OCI-LY7 (cell line): ENCODE measurements around the gene LRP1-AS. TPM values are rescaled to one million over a fixed set of nuclear protein-coding genes. Genes with fewer than 3 reads are reported as not detected.

ENCODE experiments used
- BruUV-seq: library from RNA; stranded (reverse); fragments of 400-500 nt; replicated peaks from 2 replicates; lab custom pipeline; 2021; lab: Mats Ljungman, UMichigan
- CTCF ChIA-PET: fragments of 300-600 bp; sonication (Branson Sonifier 250); formaldehyde crosslinking; loops from one replicate; lab custom pipeline; 2022; ENCODE audit warnings: antibody characterized with exemption; ENCODE audit not compliant: unreplicated experiment; lab: Charles Lee
- POLR2A ChIA-PET: fragments of 300-600 bp; sonication (Branson Sonifier 250); formaldehyde crosslinking; loops from one replicate; lab custom pipeline; 2022; ENCODE audit warnings: antibody characterized with exemption; lab: Charles Lee
- DNase-seq: peaks from one replicate; pipeline ENCODE4 v3.0.0-alpha.2; 2015; ENCODE audit warnings: low spot score
- H2AFZ ChIP-seq: fragments of 200-600 bp; sonication (generic), shearing (Covaris generic); 2 replicates; pipeline ENCODE4 v1.6.1; 2014; ENCODE audit warnings: mild to moderate bottlenecking, antibody characterized with exemption, low read length, moderate library complexity
- H3K27ac ChIP-seq: fragments of 200-600 bp; sonication (generic); 2 replicates; pipeline ENCODE4 v1.5.1; 2014; ENCODE audit warnings: mixed run types, low read depth, mild to moderate bottlenecking, moderate library complexity, low read length, inconsistent platforms; ENCODE audit not compliant: poor library complexity, severe bottlenecking
- H3K36me3 ChIP-seq: fragments of 200-600 bp; sonication (generic); 2 replicates; pipeline ENCODE4 v1.6.1; 2014; ENCODE audit warnings: mild to moderate bottlenecking, antibody characterized with exemption, low read length, moderate library complexity, mixed read lengths; ENCODE audit not compliant: insufficient read depth
- H3K4me1 ChIP-seq: fragments of 200-600 bp; sonication (generic); 2 replicates; pipeline ENCODE4 v1.5.1; 2014; ENCODE audit warnings: mild to moderate bottlenecking, low read length; ENCODE audit not compliant: insufficient read depth, poor library complexity, severe bottlenecking
- H3K4me2 ChIP-seq: fragments of 200-600 bp; sonication (generic); 2 replicates; pipeline ENCODE4 v1.6.1; 2014; ENCODE audit warnings: mild to moderate bottlenecking, low read length
- H3K4me3 ChIP-seq: fragments of 200-600 bp; sonication (generic); 2 replicates; pipeline ENCODE4 v1.5.1; 2014; ENCODE audit warnings: mild to moderate bottlenecking, low read depth, low read length; ENCODE audit not compliant: poor library complexity, severe bottlenecking
- H3K79me2 ChIP-seq: fragments of 200-600 bp; sonication (generic); 2 replicates; pipeline ENCODE4 v1.6.1; 2016; ENCODE audit warnings: low read depth, mild to moderate bottlenecking, low read length, moderate library complexity, mixed read lengths; ENCODE audit not compliant: insufficient read depth
- H3K9me2 ChIP-seq: fragments of 200-600 bp; sonication (generic); 2 replicates; pipeline ENCODE4 v1.6.1; 2016; ENCODE audit warnings: mild to moderate bottlenecking, low read length, mixed read lengths; ENCODE audit not compliant: insufficient read depth
- H3K9me3 ChIP-seq: fragments of 200-600 bp; sonication (generic); 2 replicates; pipeline ENCODE4 v1.6.1; 2014; ENCODE audit warnings: mild to moderate bottlenecking, mixed run types, low read length, mixed read lengths
- H4K20me1 ChIP-seq: fragments of 200-600 bp; sonication (generic); 2 replicates; pipeline ENCODE4 v1.6.1; 2014; ENCODE audit warnings: mild to moderate bottlenecking, antibody characterized with exemption, low read length, moderate library complexity, mixed read lengths; ENCODE audit not compliant: insufficient read depth
- EZH2phosphoT487 ChIP-seq: fragments of 200-600 bp; sonication (generic); IDR thresholded peaks from 2 replicates; pipeline ENCODE4 v1.6.1; 2018; ENCODE audit warnings: low read depth, borderline replicate concordance, mild to moderate bottlenecking, mixed run types, antibody characterized with exemption, low read length, moderate library complexity, mixed read lengths
- intact Hi-C: fragments of 100-400 bp; cut with micrococcal nuclease; formaldehyde crosslinking; loops from one replicate; pipeline ENCODE4 v1.10.0; 2022; ENCODE audit not compliant: unreplicated experiment
- total RNA-seq, 2 experiments: library from RNA; depleted of rRNA in 1 of 2; stranded (reverse); fragments of >200 nt in 1 of 2; shearing (Covaris generic) in 1 of 2; gene quantifications; 2 replicates each; pipeline ENCODE4 v1.2.3, GENCODE V29; 2014 to 2022
- TF ChIP-seq, protein P1 (sequence below): fragments of 200-600 bp; sonication (generic); conservative IDR thresholded peaks from 2 replicates; pipeline ENCODE4 v1.5.1; 2014; ENCODE audit warnings: mild to moderate bottlenecking, antibody characterized with exemption, low read length, moderate library complexity, mixed read lengths

The LRP1-AS gene
- total RNA-seq, 2 experiments from 2014 or later: not detected

DNA sequence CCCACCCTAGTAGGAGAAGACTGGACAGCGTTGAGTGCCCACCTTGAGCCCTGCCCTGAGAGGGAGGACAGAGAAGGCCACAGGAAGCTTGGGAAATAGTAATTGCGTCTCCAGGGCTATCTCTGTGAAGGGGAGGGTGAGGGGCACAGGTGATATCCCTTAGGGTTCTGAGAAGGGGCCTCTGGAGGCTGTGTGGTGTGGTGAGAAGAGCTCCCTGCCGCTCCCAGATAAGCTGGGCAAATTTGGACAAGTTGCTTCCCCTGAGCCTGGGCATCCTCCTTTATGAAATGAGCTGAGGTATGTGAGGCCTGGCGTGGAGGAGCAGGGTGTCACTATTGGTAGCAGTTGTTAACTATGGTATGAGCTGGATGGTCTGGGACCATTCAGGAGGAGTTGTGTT lies 23.5 kb upstream of the LRP1-AS start:
- H3K4me1 ChIP-seq: peaks cover 17% of the 10 kb centered on the region
- no peaks in the 10 kb centered on the region for H3K9me2 ChIP-seq
- BruUV-seq: no TSS peak

DNA sequence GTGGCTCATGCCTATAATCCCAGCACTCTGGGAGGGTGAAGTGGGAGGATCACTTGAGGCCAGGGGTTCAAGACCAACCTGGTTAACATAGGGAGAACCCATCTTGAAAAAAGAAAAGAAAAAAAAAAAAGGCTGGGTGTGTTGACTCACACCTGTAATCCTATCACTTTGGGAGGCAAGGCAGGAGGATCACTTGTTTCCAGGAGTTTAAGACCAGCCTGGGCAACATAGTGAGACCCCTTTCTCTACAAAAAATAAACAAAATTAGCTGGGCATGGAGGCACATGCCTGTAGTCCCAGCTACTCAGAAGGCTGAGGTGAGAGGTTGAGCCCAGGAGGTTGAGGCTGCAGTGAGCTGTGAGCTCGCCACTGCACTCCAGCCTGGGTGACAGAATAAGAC lies 23.0 kb upstream of the LRP1-AS start:
- no peaks in the 10 kb centered on the region for H3K36me3 ChIP-seq
- H2AFZ ChIP-seq: no peak overlapping the region
- no peaks in the 10 kb centered on the region for H3K9me2 ChIP-seq
- H4K20me1 ChIP-seq: no peaks in the 10 kb centered on the region
- ChIA-PET CTCF (no interaction called here), POLR2A (no interaction called here)
- H3K79me2 ChIP-seq: no peaks in the 10 kb centered on the region
- TF ChIP-seq, protein P1, sequence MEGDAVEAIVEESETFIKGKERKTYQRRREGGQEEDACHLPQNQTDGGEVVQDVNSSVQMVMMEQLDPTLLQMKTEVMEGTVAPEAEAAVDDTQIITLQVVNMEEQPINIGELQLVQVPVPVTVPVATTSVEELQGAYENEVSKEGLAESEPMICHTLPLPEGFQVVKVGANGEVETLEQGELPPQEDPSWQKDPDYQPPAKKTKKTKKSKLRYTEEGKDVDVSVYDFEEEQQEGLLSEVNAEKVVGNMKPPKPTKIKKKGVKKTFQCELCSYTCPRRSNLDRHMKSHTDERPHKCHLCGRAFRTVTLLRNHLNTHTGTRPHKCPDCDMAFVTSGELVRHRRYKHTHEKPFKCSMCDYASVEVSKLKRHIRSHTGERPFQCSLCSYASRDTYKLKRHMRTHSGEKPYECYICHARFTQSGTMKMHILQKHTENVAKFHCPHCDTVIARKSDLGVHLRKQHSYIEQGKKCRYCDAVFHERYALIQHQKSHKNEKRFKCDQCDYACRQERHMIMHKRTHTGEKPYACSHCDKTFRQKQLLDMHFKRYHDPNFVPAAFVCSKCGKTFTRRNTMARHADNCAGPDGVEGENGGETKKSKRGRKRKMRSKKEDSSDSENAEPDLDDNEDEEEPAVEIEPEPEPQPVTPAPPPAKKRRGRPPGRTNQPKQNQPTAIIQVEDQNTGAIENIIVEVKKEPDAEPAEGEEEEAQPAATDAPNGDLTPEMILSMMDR: no peak
- no peak for TF ChIP-seq EZH2phosphoT487
- DNase-seq: no peak
- BruUV-seq: no TSS peak
- H3K4me3 ChIP-seq: no peak overlapping the region
- H3K9me3 ChIP-seq: no peaks in the 10 kb centered on the region
- peaks cover 17% of the 10 kb centered on the region for H3K4me1 ChIP-seq
- no peak overlapping the region for H3K27ac ChIP-seq
- H3K4me2 ChIP-seq: no peak overlapping the region
- intact Hi-C loops: no loop called here

More for the DNA sequence above, 23.5 kb upstream of the LRP1-AS start:
- no peak for DNase-seq
- POLR2A ChIA-PET: interaction anchor here (0.6 kb wide), 1 partner anchor 408 kb away, joined by 3 read pairs; the partner anchor contains the start of gene HSD17B6
- Histone ChIP-seq H3K36me3 (no peaks in the 10 kb centered on the region), H3K79me2 (no peaks in the 10 kb centered on the region), H3K9me3 (no peaks in the 10 kb centered on the region), H3K27ac (no peak overlapping the region), H3K4me2 (no peak overlapping the region), H3K4me3 (no peak overlapping the region), H4K20me1 (no peaks in the 10 kb centered on the region), H2AFZ (no peak overlapping the region)
- intact Hi-C loops: no loop called here
- TF ChIP-seq, protein P1: no peak
- no peak for TF ChIP-seq EZH2phosphoT487
- CTCF ChIA-PET: interaction anchor here (0.5 kb wide), 1 partner anchor 11 kb away, joined by 3 read pairs; no protein-coding TSS in a partner anchor

DNA sequence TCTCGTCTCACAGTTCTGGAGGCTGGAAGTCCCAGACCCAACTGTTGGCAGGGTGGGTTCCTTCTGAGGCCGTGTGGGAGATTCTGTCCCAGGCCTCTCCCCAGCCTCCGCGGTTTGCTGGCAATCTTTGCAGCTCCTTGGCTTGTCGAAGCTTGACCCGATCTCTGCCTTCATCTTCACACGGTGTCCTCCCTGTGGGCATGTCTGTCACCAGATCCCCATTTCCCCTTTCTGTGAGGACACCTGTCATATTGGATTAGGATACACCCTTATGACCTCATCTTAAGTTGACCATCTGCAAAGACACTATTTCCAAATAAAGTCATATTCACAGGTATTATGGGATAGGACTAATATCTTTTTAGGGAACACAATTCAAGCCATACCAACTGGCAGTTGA lies 22.6 kb upstream of the LRP1-AS start:
- Histone ChIP-seq H3K9me3 (no peaks in the 10 kb centered on the region), H3K27ac (no peak overlapping the region), H2AFZ (no peak overlapping the region), H3K36me3 (no peaks in the 10 kb centered on the region), H3K79me2 (no peaks in the 10 kb centered on the region), H4K20me1 (no peaks in the 10 kb centered on the region), H3K4me3 (no peak overlapping the region), H3K4me2 (no peak overlapping the region), H3K4me1 (peaks cover 17% of the 10 kb centered on the region), H3K9me2 (no peaks in the 10 kb centered on the region)
- no peak for TF ChIP-seq EZH2phosphoT487
- TF ChIP-seq, protein P1: no peak
- intact Hi-C loops: no loop called here
- no peak for DNase-seq
- no TSS peak for BruUV-seq
- ChIA-PET POLR2A (no interaction called here), CTCF (no interaction called here)
